ACC112 (cell line): ENCODE data around the gene ARL5B.

Experiments
- H2AFZ ChIP-seq: fragments of 200-600 bp; sonication (generic); one replicate; pipeline ENCODE4 v1.6.0; 2017; ENCODE audit warnings: antibody characterized with exemption, low read length; ENCODE audit not compliant: unreplicated experiment
- H3K27ac ChIP-seq: fragments of 200-600 bp; sonication (generic); 2 replicates; pipeline ENCODE4 v1.5.1; 2014; ENCODE audit warnings: low read depth, mild to moderate bottlenecking, antibody characterized with exemption, low read length, moderate library complexity
- H3K27me3 ChIP-seq: fragments of 200-600 bp; sonication (generic); 2 replicates; pipeline ENCODE4 v1.6.1; 2014; ENCODE audit warnings: mild to moderate bottlenecking, antibody characterized with exemption, low read length, moderate library complexity, mixed read lengths; ENCODE audit not compliant: insufficient read depth
- H3K36me3 ChIP-seq: fragments of 200-600 bp; sonication (generic); 2 replicates; pipeline ENCODE4 v1.6.1; 2016; ENCODE audit warnings: mild to moderate bottlenecking, antibody characterized with exemption, low read length, moderate library complexity, mixed read lengths; ENCODE audit not compliant: insufficient read depth
- H3K4me1 ChIP-seq: fragments of 200-600 bp; sonication (generic); one replicate; pipeline ENCODE4 v1.6.1; 2016; ENCODE audit warnings: low read length, mixed read lengths; ENCODE audit not compliant: insufficient read depth, unreplicated experiment, control insufficient read depth
- H3K4me3 ChIP-seq: fragments of 200-600 bp; sonication (generic); 2 replicates; pipeline ENCODE4 v1.5.1; 2014; ENCODE audit warnings: mild to moderate bottlenecking, low read depth, low read length
- H3K79me2 ChIP-seq: fragments of 200-600 bp; sonication (generic); one replicate; pipeline ENCODE4 v1.6.0; 2016; ENCODE audit warnings: low read length; ENCODE audit not compliant: control insufficient read depth, unreplicated experiment, insufficient read depth

ARL5B gene

GRCh38 chr10:18703521-18703920 is 44.3 kb downstream of the ARL5B start:
- no peaks in the 10 kb centered on the region for H3K36me3 ChIP-seq
- no peak overlapping the region for H3K27ac ChIP-seq
- H3K79me2 ChIP-seq = no peaks in the 10 kb centered on the region
- no peak overlapping the region for H2AFZ ChIP-seq
- no peaks in the 10 kb centered on the region for H3K4me1 ChIP-seq
- no peak overlapping the region for H3K4me3 ChIP-seq
- peaks cover 21% of the 10 kb centered on the region; the same call in 1 of the 2 replicates for H3K27me3 ChIP-seq

DNA sequence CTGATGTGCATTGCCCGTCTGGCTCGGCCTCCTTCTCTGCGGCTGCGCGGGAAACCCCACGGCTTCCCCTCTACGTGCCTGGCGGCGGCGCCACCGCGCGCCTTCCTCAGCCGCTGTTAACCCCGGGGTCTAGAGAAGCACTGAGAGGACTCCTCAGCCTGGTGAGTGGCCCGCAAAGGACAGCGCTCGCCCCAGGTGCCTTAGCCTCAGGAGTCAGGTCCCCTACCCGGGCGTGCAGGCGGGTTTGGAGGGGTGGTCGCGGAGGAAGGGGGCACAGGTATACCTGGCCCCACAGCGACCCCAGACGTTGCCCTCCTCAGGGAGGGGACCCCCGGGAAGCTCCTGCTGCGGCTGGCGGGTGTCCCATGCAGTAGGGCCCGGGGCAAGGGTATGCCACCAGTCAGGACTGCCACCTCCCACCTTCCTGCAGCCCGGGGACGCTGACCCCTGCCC is 51.0 kb downstream of the ARL5B start:
- H3K27me3 ChIP-seq = 0 out of 2 replicates have a peak, but pooled peaks cover 4% of the 10 kb centered on the region
- H3K79me2 ChIP-seq = no peaks in the 10 kb centered on the region
- H3K4me1 ChIP-seq = no peaks in the 10 kb centered on the region
- no peaks in the 10 kb centered on the region for H3K36me3 ChIP-seq
- H3K4me3 ChIP-seq = no peak overlapping the region
- H3K27ac ChIP-seq = no peak overlapping the region
- H2AFZ ChIP-seq = no peak overlapping the region

DNA sequence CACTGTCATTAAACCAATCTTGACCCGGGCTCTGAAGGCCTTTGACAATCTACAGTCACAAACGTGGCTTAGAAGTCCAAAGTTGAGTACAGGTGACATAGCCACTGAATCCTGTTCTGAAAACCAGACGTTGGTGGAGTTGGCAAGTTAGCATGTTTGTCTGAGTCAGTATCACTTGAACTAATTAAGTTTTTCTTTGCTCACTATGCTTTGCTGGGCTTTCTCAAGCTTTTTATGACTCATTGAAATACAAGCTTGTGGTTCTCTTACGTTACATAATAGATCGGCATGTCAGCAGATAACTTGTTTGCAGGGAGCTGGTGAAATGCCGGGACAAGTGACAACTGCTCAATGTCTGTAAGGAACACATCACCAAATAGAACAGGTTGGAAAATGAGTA is 53.8 kb downstream of the ARL5B start:
- Histone ChIP-seq H3K4me1 (no peaks in the 10 kb centered on the region), H3K27me3 (0 out of 2 replicates have a peak, but pooled peaks cover 4% of the 10 kb centered on the region), H2AFZ (no peak overlapping the region), H3K36me3 (no peaks in the 10 kb centered on the region), H3K79me2 (no peaks in the 10 kb centered on the region), H3K27ac (no peak overlapping the region), H3K4me3 (no peak overlapping the region)

GRCh38 chr10:18718991-18719390 is 59.8 kb downstream of the ARL5B start:
- Histone ChIP-seq H2AFZ (no peak overlapping the region), H3K4me3 (no peak overlapping the region), H3K27me3 (0 out of 2 replicates have a peak, but pooled peaks cover 4% of the 10 kb centered on the region), H3K36me3 (no peaks in the 10 kb centered on the region), H3K27ac (no peak overlapping the region), H3K79me2 (no peaks in the 10 kb centered on the region), H3K4me1 (no peaks in the 10 kb centered on the region)

DNA sequence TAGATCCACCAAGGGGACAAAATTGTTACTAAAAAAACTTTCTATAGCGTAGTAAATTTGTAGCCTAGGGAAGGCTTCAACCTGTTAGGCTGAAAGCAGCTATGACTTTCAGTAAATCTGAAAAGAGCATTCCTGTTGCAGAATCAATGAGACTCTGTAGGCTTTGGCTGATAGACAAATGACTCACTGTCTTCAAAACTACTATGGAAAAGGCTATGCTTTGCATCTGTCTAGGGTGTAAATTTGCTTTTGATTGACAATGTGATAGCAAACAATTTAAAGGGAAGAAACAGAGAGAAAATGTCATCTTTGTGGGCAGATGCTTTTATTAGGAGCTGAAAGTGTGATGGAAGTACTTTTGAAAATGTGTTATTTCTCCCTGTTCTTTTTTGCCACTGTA is 60.6 kb downstream of the ARL5B start:
- no peak overlapping the region for H3K27ac ChIP-seq
- H3K4me3 ChIP-seq = no peak overlapping the region
- H3K4me1 ChIP-seq = no peaks in the 10 kb centered on the region
- no peak overlapping the region for H2AFZ ChIP-seq
- no peaks in the 10 kb centered on the region for H3K79me2 ChIP-seq
- H3K36me3 ChIP-seq = no peaks in the 10 kb centered on the region
- 0 out of 2 replicates have a peak, but pooled peaks cover 3% of the 10 kb centered on the region for H3K27me3 ChIP-seq

- Histone ChIP-seq H3K79me2 (no peaks in the 10 kb centered on the region), H2AFZ (no peak overlapping the region), H3K4me1 (no peaks in the 10 kb centered on the region), H3K27me3 (no peaks in the 10 kb centered on the region), H3K36me3 (no peaks in the 10 kb centered on the region), H3K4me3 (no peak overlapping the region), H3K27ac (no peak overlapping the region)
Measured at GRCh38 chr10:18721067-18721466, 61.8 kb downstream of the ARL5B start.

DNA sequence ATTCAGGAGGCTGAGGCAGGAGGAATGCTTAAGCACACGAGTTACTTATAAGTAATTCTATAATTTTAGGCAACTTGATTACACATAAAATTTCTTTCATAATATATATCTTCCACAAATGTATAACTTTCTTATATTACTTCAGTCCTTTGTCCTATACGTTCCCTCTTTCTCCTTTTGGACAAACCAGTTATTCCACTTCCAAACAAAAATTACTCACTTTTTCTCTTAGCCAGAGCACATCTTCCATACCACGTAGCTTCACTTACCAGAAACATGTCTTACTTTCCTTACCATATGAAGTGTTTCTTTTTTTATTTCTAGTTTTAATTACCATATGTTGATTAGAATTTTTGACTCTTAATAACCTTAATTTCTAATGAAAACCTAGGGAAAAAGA is 64.6 kb downstream of the ARL5B start:
- Histone ChIP-seq H3K36me3 (no peaks in the 10 kb centered on the region), H3K79me2 (no peaks in the 10 kb centered on the region), H3K4me3 (no peak overlapping the region), H2AFZ (no peak overlapping the region), H3K4me1 (no peaks in the 10 kb centered on the region), H3K27me3 (no peaks in the 10 kb centered on the region), H3K27ac (no peak overlapping the region)
